CD4-positive, alpha-beta memory T cell (primary cell): ENCODE data around the gene RPEL1. TPM values are rescaled to one million over a fixed set of nuclear protein-coding genes. Genes with fewer than 3 reads are reported as not detected.

Experiments
- CTCF ChIA-PET: fragments of 350-600 bp; sonication (Branson Sonifier 250); formaldehyde crosslinking; loops from one replicate; lab custom pipeline; 2021; ENCODE audit warnings: inconsistent platforms; ENCODE audit not compliant: partially characterized antibody; lab: Charles Lee
- POLR2A ChIA-PET: fragments of 350-600 bp; sonication (Branson Sonifier 250); formaldehyde crosslinking; loops from one replicate; lab custom pipeline; 2021; ENCODE audit not compliant: partially characterized antibody; lab: Charles Lee
- DNase-seq, 5 donors: peaks; one replicate each; pipeline versions ENCODE4 v3.0.0 to v3.0.0-alpha.2; 2020 to 2022; ENCODE audit warnings: mixed read lengths in 1 of 5
- H3K27ac ChIP-seq: one replicate; pipeline ENCODE4 v1.7.0; 2013; ENCODE audit warnings: low read depth, low read length
- H3K27me3 ChIP-seq: 2 replicates; pipeline ENCODE4 v1.7.0; 2013; ENCODE audit warnings: mild to moderate bottlenecking, low read length, moderate library complexity; ENCODE audit not compliant: insufficient read depth
- H3K36me3 ChIP-seq: 2 replicates; pipeline ENCODE4 v1.7.0; 2013; ENCODE audit warnings: mild to moderate bottlenecking, low read length, moderate library complexity; ENCODE audit not compliant: insufficient read depth
- H3K4me1 ChIP-seq: 2 replicates; pipeline ENCODE4 v1.7.0; 2013; ENCODE audit warnings: mild to moderate bottlenecking, low read length, moderate library complexity; ENCODE audit not compliant: insufficient read depth
- H3K4me3 ChIP-seq, 2 donors: one replicate each; pipeline ENCODE4 v1.7.0; 2013; ENCODE audit warnings: low read length in 2 of 2, mild to moderate bottlenecking in 1 of 2
- H3K9me3 ChIP-seq, 2 donors: one replicate each; pipeline ENCODE4 v1.7.0; 2013; ENCODE audit warnings: low read length in 2 of 2, control low read depth in 1 of 2; ENCODE audit not compliant: control insufficient read depth in 1 of 2
- H3K27ac Mint-ChIP-seq, 7 donors: one replicate each; pipeline ENCODE4 v1.8.0; 2020 to 2021; ENCODE audit warnings: mixed read lengths in 7 of 7, mild to moderate bottlenecking in 6 of 7, inconsistent platforms in 3 of 7, moderate library complexity in 3 of 7
- H3K27me3 Mint-ChIP-seq, 2 donors: one replicate each; pipeline ENCODE4 v1.8.0; 2020 to 2021; ENCODE audit warnings: mixed read lengths in 2 of 2
- H3K36me3 Mint-ChIP-seq, 2 donors: one replicate each; pipeline ENCODE4 v1.8.0; 2020 to 2021; ENCODE audit warnings: mixed read lengths in 2 of 2, inconsistent platforms in 1 of 2, mild to moderate bottlenecking in 1 of 2
- H3K4me1 Mint-ChIP-seq, 4 donors: one replicate each; pipeline ENCODE4 v1.8.0; 2020 to 2021; ENCODE audit warnings: mixed read lengths in 4 of 4, mild to moderate bottlenecking in 1 of 4
- H3K4me3 Mint-ChIP-seq, 8 donors: one replicate each; pipeline ENCODE4 v1.8.0; 2020 to 2021; ENCODE audit warnings: mixed read lengths in 8 of 8, mild to moderate bottlenecking in 7 of 8, moderate library complexity in 6 of 8, inconsistent platforms in 3 of 8
- H3K9me3 Mint-ChIP-seq, 8 donors: one replicate each; pipeline ENCODE4 v1.8.0; 2020 to 2021; ENCODE audit warnings: mixed read lengths in 8 of 8, mild to moderate bottlenecking in 5 of 8, inconsistent platforms in 3 of 8, moderate library complexity in 1 of 8
- intact Hi-C: fragments of 100-400 bp; cut with micrococcal nuclease; formaldehyde crosslinking; loops from one replicate; pipeline ENCODE4 v1.15.1; 2023
- polyA plus RNA-seq, 2 donors: library from polyadenylated mRNA; unstranded; fragments of 300-500 nt; fragmentation: Illumina TruSeq; gene quantifications; one replicate each; pipeline ENCODE4 v1.2.3, GENCODE V29; 2021
- total RNA-seq, 2 experiments: library from RNA; stranded (reverse); gene quantifications; one replicate each; pipeline ENCODE4 v1.2.3, GENCODE V29; 2021

RPEL1 gene
- total and polyA plus RNA-seq, 4 experiments from 2014 or later: not detected

GRCh38 chr10:103232131-103232673 lies 13.5 kb upstream of the RPEL1 start:
- H3K27me3 Mint-ChIP-seq: peaks cover 1 to 3% of the 10 kb centered on the region in 2 donors
- CTCF ChIA-PET: interaction anchor here (1.0 to 1.9 kb wide), 2 partner anchors 12 to 315 kb away, joined by 3 to 5 read pairs; no protein-coding TSS in a partner anchor
- intact Hi-C loops: no loop called here

GRCh38 chr10:103232772-103233488 lies 12.8 kb upstream of the RPEL1 start:
- intact Hi-C loops: no loop called here
- Histone ChIP-seq H3K9me3 (no peaks in the 10 kb centered on the region), H3K4me1 (no peaks in the 10 kb centered on the region), H3K36me3 (no peaks in the 10 kb centered on the region), H3K27ac (no peak overlapping the region), H3K27me3 (no peaks in the 10 kb centered on the region), H3K4me3 (no peak overlapping the region)
- CTCF ChIA-PET: no interaction called here
- Mint-ChIP-seq H3K9me3 (no peaks in the 10 kb centered on the region), H3K4me3 (no peak overlapping the region), H3K27ac (peak overlapping the region in 1 of 7 donors; percentile 9), H3K27me3 (peaks cover 1 to 3% of the 10 kb centered on the region in 2 donors), H3K4me1 (no peaks in the 10 kb centered on the region), H3K36me3 (no peaks in the 10 kb centered on the region)
- no peak for DNase-seq
- POLR2A ChIA-PET: no interaction called here

More at GRCh38 chr10:103232131-103232673, 13.5 kb upstream of the RPEL1 start:
- no peaks in the 10 kb centered on the region for H3K4me1 Mint-ChIP-seq
- H3K36me3 Mint-ChIP-seq: no peaks in the 10 kb centered on the region
- Histone ChIP-seq H3K27me3 (no peaks in the 10 kb centered on the region), H3K4me1 (no peaks in the 10 kb centered on the region), H3K9me3 (no peaks in the 10 kb centered on the region), H3K4me3 (no peak overlapping the region), H3K27ac (no peak overlapping the region), H3K36me3 (no peaks in the 10 kb centered on the region)
- H3K27ac Mint-ChIP-seq: no peak overlapping the region
- no peak overlapping the region for H3K4me3 Mint-ChIP-seq
- no peaks in the 10 kb centered on the region for H3K9me3 Mint-ChIP-seq
- DNase-seq: no peak
- POLR2A ChIA-PET: no interaction called here

GRCh38 chr10:103235775-103236174 lies 9.9 kb upstream of the RPEL1 start:
- H3K27ac Mint-ChIP-seq: no peak overlapping the region
- no peak for DNase-seq
- H3K4me1 Mint-ChIP-seq: peaks cover 4 to 10% (median 6%) of the 10 kb centered on the region in 4 donors
- no peaks in the 10 kb centered on the region for H3K27me3 ChIP-seq
- H3K36me3 ChIP-seq: no peaks in the 10 kb centered on the region
- H3K4me1 ChIP-seq: no peaks in the 10 kb centered on the region
- no peaks in the 10 kb centered on the region for H3K9me3 ChIP-seq
- no peak overlapping the region for H3K4me3 ChIP-seq
- intact Hi-C loops: no loop called here
- no peak overlapping the region for H3K27ac ChIP-seq
- ChIA-PET CTCF (interaction anchor here (1.7 kb wide), 1 partner anchor 8 kb away, joined by 6 read pairs; no protein-coding TSS in a partner anchor), POLR2A (no interaction called here)
- H3K9me3 Mint-ChIP-seq: no peaks in the 10 kb centered on the region
- H3K27me3 Mint-ChIP-seq: peaks cover 1 to 3% of the 10 kb centered on the region in 2 donors
- no peak overlapping the region for H3K4me3 Mint-ChIP-seq
- no peaks in the 10 kb centered on the region for H3K36me3 Mint-ChIP-seq

GRCh38 chr10:103238506-103239252 lies 7.0 kb upstream of the RPEL1 start:
- Histone ChIP-seq H3K4me1 (no peaks in the 10 kb centered on the region), H3K27ac (no peak overlapping the region), H3K9me3 (no peaks in the 10 kb centered on the region), H3K4me3 (no peak overlapping the region), H3K27me3 (no peaks in the 10 kb centered on the region), H3K36me3 (no peaks in the 10 kb centered on the region)
- ChIA-PET CTCF (interaction anchor here (0.7 to 1.3 kb wide), 5 partner anchors 8 to 405 kb away, joined by 3 to 6 read pairs (median 3); no protein-coding TSS in a partner anchor), POLR2A (no interaction called here)
- Mint-ChIP-seq H3K9me3 (no peaks in the 10 kb centered on the region), H3K4me1 (peaks cover 4 to 10% (median 6%) of the 10 kb centered on the region in 4 donors), H3K27ac (peak overlapping the region in 2 of 7 donors; percentile 15 to 72), H3K36me3 (no peaks in the 10 kb centered on the region), H3K4me3 (no peak overlapping the region), H3K27me3 (no peaks in the 10 kb centered on the region)
- no peak for DNase-seq
- intact Hi-C loops: no loop called here

- H3K27me3 Mint-ChIP-seq: peaks cover 4 to 5% of the 10 kb centered on the region in 2 donors
- no peaks in the 10 kb centered on the region for H3K36me3 ChIP-seq
- H3K27me3 ChIP-seq: no peaks in the 10 kb centered on the region
- H3K4me3 Mint-ChIP-seq: no peak overlapping the region
- no peaks in the 10 kb centered on the region for H3K36me3 Mint-ChIP-seq
- no peaks in the 10 kb centered on the region for H3K4me1 ChIP-seq
- CTCF ChIA-PET: interaction anchor here (1.2 to 6.1 kb wide), 2 partner anchors 324 to 406 kb away, joined by 3 to 52 read pairs; partner anchors contain the start of gene CNNM2
- H3K9me3 ChIP-seq: no peaks in the 10 kb centered on the region
- intact Hi-C loops: loop anchor here (5.0 kb wide), 1 partner anchor 246 kb away; no protein-coding TSS in a partner anchor
- H3K27ac Mint-ChIP-seq: no peak overlapping the region
- POLR2A ChIA-PET: no interaction called here
- DNase-seq: no peak
- H3K27ac ChIP-seq: no peak overlapping the region
- H3K9me3 Mint-ChIP-seq: no peaks in the 10 kb centered on the region
- no peak overlapping the region for H3K4me3 ChIP-seq
- peaks cover 6 to 11% (median 9%) of the 10 kb centered on the region in 4 donors for H3K4me1 Mint-ChIP-seq
Observed at GRCh38 chr10:103241262-103242011, 4.2 kb upstream of the RPEL1 start.

- Histone ChIP-seq H3K4me3 (no peak overlapping the region), H3K36me3 (no peaks in the 10 kb centered on the region), H3K4me1 (no peaks in the 10 kb centered on the region), H3K9me3 (no peaks in the 10 kb centered on the region), H3K27ac (no peak overlapping the region), H3K27me3 (no peaks in the 10 kb centered on the region)
- peak overlapping the region in 1 of 7 donors; percentile 46 for H3K27ac Mint-ChIP-seq
- DNase-seq: peak; percentile 48 to 58 (median 52)
- H3K4me1 Mint-ChIP-seq: peaks cover 5 to 11% (median 7%) of the 10 kb centered on the region in 4 donors
- H3K36me3 Mint-ChIP-seq: no peaks in the 10 kb centered on the region
- peaks cover 4 to 6% of the 10 kb centered on the region in 2 donors for H3K27me3 Mint-ChIP-seq
- ChIA-PET CTCF (interaction anchor here (0.6 to 6.1 kb wide), 24 partner anchors 9 to 432 kb away, joined by 3 to 52 read pairs (median 4); partner anchors contain the start of genes CNNM2, CYP17A1 and INA), POLR2A (interaction anchor here (1.9 kb wide), 1 partner anchor 327 kb away, joined by 7 read pairs; the partner anchor contains the start of gene CNNM2)
- H3K9me3 Mint-ChIP-seq: peaks cover 0 to 2% (median 0%) of the 10 kb centered on the region in 8 donors
- intact Hi-C loops: loop anchor here (1.0 to 5.0 kb wide), 4 partner anchors 52 to 409 kb away; no protein-coding TSS in a partner anchor
- H3K4me3 Mint-ChIP-seq: no peak overlapping the region
Observed at GRCh38 chr10:103244666-103245271, 918 bp upstream of the RPEL1 start.
